HG03520 (cell line): ENCODE data around the gene NR5A2.

Experiments
- ATAC-seq: cut with Tn5 transposase; IDR thresholded peaks from one replicate; pipeline ENCODE4 v1.9.1; 2021; ENCODE audit warnings: mild to moderate bottlenecking, moderate library complexity; ENCODE audit not compliant: unreplicated experiment

Gene NR5A2

DNA sequence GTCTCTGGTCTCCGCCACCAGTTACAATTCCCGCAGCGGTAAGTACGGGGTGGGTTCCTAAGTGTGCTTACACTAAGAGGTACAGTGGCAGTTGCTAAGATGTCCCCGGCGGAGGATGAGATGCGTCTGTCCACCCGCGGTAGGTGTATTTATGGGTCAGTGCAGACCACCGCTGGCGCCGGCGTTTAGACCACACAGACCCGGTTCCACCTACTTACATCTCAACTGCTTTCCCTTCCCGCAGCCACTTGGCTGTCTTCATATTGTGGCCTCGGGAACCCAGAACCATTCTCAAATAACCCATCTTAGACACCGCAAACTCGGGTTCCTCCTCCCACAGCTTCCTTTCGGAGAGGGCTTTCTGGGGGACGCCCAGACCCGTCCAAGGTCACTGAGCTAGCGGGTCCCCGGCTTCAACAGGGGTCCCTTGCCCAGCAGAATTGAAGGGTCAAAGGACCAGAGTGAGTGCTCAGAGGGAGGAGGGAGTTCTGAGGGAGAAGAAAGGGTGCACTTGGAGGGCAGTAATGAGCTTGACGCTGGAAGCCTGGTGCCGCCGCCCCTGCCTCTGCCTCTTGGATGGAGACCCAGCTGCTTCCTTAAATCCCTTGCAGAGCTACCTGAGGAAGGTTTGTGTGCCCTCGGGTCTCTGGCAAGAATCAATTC lies 8.6 kb downstream of the NR5A2 start:
- no peak for ATAC-seq

DNA sequence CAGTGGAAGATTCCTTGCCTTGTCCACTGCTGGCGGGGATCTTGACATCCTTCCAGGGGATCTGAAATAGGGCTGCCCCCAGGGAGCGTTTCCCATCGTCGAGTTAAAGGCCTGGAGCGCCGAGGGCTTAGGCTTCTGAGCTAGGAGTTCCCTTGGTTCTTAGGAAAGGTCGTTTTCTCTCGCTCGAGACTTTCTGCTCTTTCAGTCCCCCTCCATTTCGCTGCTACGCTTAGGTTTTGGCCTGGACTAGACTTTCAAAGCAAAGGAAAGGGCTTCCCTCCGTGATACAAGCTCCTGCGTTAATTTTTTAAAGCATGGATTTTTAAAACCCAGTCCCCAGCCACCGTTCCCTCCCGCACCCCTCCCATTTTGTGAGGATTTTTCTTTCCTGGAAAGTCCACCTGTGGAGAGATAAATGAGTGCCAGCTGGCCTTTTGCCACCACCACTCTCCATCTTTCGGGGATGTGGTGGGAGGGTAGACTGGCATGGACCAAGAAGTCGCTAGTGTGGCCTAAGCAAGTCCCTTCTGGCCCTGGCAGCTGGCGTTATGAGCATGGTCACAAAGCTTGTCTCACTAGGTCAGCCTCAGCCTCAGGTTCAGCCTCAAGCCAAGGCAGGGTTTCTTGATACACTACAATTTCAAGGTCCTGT lies 9.2 kb downstream of the NR5A2 start:
- no peak for ATAC-seq

DNA sequence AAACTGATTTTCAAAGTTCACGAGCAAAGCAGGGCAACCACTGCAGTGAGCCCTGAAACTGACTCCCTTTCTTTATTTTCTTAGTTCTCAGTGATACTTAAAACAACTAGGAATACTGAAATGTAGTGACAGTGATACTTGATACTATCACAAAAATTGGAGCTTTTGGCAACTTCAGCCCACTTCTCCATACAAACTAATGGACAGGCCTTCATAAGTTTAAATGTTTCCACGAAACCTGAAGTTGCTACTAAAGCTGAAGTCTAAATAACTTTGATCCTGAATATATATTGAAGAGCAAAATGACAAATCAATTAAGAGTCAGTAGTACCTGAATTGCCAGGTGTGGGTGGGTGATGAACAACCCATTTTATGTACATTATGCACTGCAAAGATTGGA lies 10.0 kb downstream of the NR5A2 start:
- ATAC-seq = no peak

DNA sequence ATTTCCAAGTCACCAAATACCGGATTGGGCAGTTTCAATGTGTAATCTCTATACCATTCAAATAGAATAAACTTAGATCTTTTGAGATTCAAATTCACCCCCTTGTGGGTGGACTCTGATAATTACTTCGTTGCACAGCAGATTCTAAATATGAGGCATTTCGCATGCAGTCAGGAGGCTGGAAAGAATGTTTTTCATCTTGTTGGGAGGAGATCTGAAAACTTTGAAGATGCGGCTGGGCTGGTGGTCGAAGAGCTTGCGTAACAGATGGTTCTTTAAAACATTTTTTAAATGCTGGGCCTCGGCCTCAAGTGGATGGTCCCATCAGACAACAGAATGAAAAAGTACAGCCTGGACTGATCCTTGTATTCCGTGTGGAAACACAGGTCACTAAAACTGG lies 10.4 kb downstream of the NR5A2 start:
- ATAC-seq = no peak

DNA sequence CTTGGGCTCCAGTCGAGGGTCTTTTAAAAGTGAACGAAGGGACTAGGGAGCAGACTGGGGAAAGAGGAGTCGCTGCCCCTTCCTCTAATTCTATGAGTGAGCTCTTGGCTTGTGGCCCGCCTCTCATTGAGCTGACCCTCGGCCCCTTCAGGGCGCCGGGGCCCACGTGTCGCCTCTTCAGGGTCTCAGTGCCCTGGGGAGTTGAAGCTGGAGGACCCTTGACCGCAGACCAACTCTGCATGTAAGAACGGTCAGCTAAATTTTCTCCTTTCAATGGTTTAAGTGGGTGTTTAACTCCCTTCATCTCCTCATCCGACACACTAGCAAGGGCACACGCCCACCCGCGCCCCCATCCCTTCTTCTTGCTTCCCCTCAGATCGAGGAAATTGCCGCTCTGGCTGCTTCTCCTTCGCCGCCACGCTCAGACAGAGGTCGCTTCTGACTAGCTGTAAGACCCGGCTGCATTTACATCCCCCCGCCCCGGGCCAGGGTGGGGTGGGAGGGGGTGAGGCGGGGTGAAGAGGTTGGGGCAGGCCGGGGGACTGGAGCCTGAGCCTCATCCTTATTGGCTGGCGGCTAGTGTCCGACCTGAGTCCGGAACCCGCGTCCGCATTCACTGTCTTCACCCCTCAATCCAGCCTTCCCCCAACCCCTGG lies 10.9 kb downstream of the NR5A2 start:
- ATAC-seq = no peak

DNA sequence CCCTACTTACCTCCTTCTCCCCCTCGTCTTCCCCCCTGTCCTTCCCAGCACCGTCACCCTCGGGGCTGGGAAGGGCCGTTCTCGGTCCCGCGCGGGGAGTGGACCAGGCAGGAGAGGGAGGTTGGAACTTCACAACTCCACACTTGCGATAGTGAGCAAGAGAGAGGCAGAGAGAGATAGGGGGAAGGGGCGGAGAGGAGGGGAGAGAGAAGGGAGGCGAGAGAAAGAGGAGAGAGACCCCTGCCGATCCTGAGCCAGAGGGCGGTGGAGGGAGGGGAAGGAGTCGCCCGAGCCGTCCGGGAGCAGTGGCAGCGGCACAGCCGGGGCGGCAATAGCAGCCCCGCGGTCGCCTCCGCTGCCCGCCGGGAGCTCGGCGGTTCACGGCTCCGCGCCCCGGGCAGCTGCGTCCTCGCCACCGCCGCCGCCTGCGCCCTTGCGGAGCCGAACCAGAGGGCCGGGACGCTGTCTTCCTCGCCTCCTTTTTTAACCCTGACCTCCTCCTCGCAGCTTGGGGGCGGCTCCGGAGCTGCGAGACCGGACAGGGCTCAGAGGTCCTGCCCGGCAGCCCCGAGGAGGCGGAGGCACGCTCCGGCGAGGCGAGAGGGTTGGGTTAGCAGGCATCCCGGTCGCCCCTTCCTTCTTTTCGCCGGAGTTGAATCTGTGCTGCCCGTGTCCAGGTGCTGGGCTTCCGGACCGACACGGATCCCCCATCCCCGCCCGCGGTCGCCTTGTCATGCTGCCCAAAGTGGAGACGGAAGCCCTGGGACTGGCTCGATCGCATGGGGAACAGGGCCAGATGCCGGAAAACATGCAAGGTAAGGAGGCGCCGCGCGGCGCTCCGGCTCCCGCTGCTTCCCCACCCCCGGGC lies 11.7 kb downstream of the NR5A2 start:
- ATAC-seq = no peak

DNA sequence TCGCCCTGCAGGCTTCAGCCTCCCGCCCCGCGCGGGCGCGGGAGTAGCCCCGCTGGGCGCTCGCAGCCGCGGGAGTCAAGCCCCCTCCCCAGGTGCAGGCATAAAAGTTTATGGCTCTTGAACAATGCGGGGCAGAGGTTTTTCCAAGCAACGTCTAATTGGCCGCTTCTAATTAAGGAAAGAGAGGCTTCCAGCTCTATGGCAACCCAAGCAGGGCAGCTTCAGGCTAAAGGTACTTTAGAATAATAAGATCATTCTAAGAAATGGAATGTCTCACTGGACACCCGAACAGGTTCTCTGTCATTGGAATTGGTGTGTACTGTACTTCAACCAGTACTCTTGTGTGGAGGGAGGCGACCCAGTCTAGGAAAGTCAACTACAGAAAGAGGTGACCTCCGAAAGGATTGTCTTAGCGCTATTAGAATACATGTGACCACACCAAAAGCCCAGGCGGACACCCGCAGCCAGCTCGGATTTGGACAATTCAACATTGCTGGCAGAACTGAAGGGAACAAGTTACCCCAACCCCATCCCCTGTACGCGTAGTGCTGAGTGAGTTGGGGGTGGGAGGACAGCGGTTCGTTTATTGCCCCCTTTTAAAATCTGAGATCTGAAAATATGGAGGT lies 12.5 kb downstream of the NR5A2 start:
- ATAC-seq = no peak

DNA sequence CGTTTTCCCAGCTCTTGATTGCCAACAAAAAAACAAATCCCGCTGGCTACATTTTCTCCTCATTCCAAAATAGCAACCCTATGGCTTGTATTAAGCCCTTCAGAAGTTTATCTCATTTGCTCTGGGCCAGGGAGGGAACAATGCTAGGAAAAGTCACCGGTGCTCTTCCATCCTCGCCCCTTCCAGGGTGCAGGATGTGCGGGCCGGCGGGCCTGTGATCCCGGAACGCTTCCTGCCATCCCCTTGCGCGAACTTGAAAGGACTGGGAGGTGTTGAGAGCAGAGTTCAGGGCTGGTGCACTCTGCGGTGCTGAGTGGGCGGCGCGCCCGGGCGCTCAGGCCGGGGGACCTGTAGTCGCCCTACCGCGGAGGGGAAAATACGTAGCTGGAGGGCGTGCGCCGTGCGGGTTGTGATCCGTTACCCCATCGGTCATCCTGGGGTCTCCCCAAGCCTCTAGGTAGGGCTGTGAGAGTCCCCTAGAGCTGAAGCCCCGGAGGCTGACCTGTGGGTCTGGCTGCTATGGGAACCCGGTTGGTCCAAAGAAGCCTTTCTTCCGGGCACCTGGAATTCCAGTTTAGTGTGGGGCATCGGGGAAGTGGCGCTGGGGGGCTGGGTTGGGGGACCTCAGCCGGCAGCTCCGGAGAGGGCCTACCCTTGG lies 13.1 kb downstream of the NR5A2 start:
- ATAC-seq = no peak

DNA sequence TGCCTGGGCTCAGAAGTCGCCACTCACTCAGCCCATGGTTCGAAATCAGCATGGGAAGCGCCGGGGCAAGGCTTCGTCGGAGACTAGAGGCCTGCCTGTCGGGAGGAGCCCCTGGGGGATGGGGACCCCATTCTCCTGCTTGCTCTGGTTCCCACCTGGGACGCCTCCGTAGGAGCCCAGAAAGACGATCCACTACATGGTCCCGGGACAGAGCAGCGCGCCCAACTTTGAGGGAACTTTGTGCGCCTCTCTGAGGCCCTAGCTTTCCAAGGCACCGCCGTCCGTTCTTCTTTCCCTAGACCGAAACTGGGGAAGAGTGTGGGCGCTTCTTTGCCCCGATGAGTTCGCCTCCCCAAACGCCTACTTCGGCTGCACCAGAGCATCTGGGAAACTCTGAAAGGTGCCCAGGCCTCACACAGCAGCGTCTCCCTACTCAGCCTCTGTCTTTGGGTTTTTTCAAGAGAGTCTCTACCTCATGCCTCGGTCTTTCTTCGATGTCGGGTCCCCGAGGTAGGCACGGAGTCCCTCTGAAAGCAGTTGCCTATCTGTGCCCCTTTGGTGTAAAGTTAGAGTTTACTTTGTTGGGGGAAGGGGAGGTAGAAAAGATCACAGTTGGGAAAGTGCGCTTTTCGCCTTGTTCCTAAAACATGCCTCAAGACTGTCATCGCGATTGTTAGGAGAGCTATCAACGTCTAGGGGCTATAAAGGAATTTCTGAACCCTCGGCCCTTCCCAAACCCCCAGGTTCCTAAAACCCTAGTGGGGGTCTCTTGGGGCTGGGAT lies 14.0 kb downstream of the NR5A2 start:
- no peak for ATAC-seq

DNA sequence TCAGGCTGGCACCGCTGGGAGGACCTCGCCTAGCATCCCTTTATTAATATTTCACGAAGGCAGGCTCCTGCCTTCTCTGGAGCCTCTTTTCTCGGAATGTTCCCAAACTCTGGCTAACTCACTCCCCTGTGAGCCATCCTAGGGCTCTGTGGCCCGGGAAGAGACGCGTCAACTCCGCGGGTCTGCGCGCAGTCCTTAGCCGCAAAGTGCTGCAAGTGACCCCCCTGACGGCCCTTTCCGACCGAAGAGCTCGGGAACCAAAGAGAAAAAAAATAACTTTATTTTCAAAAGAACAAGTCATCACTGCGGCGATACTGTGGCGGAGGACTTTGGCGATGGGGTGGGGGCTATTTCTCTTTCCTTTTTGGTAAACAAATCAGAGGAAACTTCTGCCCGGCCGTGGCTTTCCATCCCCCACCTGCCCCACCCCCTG lies 14.6 kb downstream of the NR5A2 start:
- ATAC-seq = no peak

DNA sequence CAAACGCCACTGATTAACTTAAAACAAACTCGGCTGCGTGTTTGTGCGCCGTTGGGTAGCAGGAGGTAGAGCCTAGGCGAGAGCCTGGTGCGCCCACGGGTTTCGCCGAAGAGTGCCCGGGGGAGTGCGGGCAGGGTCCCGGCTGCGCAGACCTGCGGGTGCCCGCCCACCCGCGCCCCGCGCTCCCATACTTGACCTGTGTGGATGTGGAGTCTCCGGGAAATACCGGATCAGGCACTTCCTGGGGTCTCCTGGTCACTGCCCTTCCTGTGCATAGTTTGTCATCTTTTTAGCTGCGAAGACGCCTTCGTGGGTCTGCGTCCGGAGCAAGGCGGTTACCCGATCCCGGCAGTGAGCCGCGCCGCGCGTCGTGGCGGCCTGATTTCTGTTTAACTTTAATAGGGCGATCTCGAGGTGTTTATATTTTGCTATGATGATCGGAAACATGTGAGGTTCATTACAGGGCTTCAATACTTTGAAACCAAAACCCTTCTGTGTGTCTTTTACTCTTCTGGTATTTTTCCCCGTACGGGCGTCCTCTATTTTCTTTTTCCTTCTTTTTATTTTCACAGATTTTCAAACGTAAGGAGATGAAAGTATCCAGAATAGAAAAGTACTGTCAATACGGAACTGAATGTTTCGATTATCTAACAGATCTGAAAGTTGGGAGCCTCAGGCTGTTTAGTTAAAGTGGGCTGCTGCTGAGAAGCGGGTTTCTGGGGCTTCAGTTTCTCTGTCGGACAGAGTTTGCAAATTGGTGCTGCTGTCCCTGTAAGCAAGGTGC lies 15.2 kb downstream of the NR5A2 start:
- ATAC-seq = no peak

DNA sequence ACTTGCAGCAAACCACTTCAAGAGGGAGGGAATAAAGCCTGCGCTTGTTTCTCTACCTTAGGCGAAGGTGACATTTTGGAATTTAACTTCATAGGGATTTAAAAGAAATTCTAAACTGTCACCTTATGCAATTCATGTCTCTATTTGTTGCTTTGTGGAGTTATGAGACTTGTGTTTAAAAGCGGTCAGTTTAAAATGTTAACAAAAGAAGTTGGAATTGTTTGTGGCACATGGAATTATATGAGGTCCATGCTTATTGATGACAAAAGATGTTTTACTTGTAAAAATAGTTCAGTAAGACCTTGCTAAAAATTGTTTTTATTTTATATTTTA lies 15.8 kb downstream of the NR5A2 start:
- ATAC-seq = no peak

DNA sequence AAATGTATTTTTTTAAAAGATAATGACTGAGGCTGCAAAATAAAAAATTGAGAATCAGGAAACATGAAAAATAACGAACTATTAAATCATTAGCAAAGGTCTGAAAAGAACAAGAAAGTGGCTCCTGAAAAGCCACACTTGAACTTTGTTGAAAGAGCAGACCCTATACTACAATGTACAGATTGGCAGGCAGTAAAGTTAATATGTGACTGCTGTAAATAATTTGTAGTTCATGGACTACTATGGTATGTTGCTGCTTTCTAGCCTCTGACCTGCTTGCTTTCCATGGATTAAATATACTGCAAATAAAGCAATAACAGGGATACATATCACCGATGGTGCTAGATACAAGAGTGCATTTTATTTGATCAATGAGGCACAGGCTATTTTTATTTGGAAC lies 18.6 kb downstream of the NR5A2 start:
- ATAC-seq = no peak

DNA sequence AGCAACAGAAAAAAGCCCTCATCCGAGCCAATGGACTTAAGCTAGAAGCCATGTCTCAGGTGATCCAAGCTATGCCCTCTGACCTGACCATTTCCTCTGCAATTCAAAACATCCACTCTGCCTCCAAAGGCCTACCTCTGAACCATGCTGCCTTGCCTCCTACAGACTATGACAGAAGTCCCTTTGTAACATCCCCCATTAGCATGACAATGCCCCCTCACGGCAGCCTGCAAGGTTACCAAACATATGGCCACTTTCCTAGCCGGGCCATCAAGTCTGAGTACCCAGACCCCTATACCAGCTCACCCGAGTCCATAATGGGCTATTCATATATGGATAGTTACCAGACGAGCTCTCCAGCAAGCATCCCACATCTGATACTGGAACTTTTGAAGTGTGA lies 20.7 kb downstream of the NR5A2 start:
- no peak for ATAC-seq

DNA sequence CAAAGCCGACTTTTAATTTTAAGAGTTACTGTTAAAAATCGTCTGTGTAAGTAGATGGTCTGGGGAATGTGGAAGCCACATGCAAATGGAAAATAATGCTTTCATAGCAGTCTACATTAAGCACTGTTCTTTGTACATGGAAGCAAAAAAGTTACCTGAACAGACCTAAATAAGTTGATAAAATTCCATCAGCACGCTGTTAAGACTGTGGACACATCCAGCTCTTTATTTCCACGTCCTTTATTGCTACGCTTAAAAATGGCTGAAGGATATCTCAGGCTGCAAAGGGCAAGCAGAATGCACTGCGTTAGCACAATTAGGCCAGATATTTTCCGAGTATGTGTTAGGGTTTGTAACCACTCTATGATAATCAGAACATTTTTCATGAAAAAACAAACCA lies 22.3 kb downstream of the NR5A2 start:
- ATAC-seq = no peak

DNA sequence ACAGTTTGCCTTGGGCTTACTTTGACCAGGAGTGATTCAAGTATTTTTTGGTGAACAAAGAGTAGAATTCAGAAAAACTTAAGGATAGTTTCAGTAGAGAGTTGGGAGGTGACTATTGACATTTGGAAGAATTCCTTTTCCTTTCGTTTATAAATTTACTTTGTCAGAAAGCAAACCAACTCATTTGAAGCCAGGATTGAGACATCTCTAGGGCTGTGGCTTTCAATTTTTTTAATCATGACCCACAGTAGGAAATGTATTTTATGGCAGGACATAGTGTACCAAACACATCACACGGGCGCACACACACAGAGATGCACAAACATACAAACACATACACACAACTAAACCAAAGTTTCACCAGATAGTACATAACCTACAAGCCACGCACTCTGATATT lies 24.1 kb downstream of the NR5A2 start:
- ATAC-seq = no peak

DNA sequence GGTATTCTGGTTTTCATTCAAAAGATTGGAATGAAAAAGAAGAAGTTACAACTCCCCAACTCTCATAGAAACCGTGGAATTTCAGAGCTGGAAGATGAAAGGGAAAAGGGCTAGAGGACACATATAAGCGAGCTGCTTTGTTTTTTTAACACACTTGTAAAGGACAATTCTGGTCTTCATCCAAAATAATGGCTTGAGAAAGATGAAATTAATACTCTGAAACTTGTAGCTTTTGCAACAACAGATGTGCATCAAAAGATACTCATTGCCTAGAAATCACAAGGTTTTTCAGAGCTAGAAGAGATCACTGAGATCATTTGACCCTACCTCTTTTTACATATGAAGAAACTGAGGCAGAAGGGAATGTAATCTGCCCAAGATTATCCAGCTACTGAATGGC lies 25.6 kb downstream of the NR5A2 start:
- ATAC-seq = no peak

DNA sequence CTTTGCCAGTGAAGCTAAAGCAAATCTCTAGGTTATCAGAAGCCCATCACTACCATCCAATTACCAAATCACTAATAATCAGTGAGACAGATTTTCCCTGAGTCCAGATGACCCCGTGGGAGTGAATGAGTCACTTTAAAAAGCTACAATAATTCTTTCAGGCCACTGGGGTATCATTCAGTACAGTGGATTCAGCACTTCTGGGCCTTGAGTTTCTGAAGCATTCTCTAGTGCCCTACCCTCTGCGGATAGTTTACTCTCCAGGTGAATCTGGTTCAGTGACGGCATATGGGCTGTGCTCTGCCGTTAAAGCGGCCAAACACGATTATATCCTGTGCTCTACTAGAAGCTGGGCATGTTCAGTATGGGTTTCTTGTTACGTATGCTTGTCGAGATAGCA lies 26.1 kb downstream of the NR5A2 start:
- ATAC-seq = no peak

DNA sequence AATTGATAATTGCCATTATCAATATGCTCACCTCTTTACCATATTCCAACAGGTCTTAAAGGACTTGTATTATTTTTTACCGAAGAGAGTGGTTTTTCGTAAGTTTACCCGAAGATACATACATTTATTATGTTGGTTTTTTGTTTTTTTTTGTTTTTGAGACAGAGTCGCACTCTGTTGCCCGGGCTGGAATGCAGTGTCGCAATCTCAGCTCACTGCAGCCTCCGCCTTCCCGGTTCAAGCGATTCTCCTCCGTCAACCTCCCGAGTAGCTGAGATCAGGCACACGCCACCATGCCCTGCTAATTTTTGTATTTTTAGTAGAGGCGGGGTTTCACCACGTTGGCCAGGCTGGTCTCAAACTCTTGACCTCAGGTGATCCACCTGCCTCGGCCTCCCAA lies 30.8 kb downstream of the NR5A2 start:
- ATAC-seq = no peak
